HG02588 (cell line): ENCODE results near the gene FAM177B.

Experiments
- ATAC-seq: cut with Tn5 transposase; IDR thresholded peaks from one replicate; pipeline ENCODE4 v1.9.1; 2021; ENCODE audit warnings: mild to moderate bottlenecking, moderate library complexity; ENCODE audit not compliant: unreplicated experiment

FAM177B gene

GRCh38 chr1:222736972-222737371, at the start of gene FAM177B:
TSS of gene FAM177B (plus strand) at chr1:222737202. CDS start at chr1:222746546, 9,344 bp downstream.
- no peak for ATAC-seq

DNA sequence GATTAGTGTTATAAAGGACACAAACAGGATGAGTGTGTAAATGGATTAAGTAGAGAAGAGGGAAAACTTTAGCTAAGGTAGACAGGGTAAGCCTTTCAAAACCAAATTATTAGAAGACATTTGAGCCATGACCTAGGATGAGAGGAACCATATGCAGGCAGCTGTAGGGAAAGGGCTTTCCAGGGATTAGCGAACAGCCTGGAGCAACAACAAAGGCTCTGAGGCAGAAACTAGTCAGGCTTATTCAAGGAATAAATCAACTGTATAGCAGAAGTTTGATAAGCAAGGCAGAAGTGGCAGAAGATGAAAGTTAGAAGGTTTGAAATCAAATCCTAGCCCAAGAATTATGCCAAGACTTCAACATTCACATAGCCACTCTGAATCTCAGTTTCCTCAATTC, 46.0 kb upstream of the FAM177B start:
- no peak for ATAC-seq

GRCh38 chr1:222694927-222695326, 42.1 kb upstream of the FAM177B start:
- no peak for ATAC-seq

GRCh38 chr1:222696741-222697140, 40.3 kb upstream of the FAM177B start:
- no peak for ATAC-seq

DNA sequence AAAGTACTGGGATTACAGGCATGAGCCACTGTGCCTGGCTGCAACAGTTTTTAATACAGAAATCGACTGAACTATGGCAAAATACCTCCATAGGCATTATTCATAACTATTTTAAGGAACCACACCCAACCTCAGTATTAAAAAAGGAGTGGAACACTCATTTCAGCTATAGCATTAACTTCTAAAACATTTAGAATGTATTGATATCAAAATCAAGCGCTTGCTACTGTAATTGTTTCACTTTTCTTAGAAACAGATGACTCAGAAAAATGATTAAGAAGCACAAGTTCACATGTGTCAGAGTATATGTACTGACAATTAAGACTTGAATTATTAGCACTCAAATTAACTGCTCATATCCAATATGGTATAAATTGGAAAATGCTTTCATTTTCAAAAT, 39.8 kb upstream of the FAM177B start:
- no peak for ATAC-seq

- ATAC-seq: no peak
Observed at GRCh38 chr1:222697826-222698225, 39.2 kb upstream of the FAM177B start.

GRCh38 chr1:222702210-222702609, 34.8 kb upstream of the FAM177B start:
- no peak for ATAC-seq

- ATAC-seq: no peak
Observed at GRCh38 chr1:222704260-222704659, 32.7 kb upstream of the FAM177B start.

DNA sequence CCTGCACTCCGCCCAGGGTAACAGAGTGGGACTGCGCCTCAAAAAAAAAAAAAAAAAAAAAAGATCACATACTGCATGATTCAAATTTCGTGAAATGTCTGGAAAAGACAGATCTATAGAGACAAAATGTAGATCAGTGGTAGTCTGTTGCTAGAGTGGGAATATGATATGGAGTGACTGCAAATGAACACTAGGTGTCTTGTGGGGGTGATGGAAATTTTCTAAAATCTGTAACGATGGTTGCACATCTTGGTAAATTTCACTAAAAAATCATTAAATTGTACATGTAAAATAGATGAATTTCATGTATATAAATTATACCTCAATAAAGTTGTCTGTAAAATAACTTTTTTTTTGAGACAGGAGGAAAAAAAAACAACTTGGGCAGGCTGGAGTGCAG, 30.2 kb upstream of the FAM177B start:
- ATAC-seq: no peak

- ATAC-seq: no peak
Observed at GRCh38 chr1:222709700-222710153, 27.3 kb upstream of the FAM177B start.

- peak; percentile 28 for ATAC-seq
Observed at GRCh38 chr1:222711319-222712252, 25.4 kb upstream of the FAM177B start.

GRCh38 chr1:222712253-222713090, 24.5 kb upstream of the FAM177B start, which contains the start of the genes AIDA and BROX:
TSS of gene AIDA (minus strand) at chr1:222712491. CDS start at chr1:222712317, 174 bp downstream.
TSS of gene BROX (plus strand) at chr1:222712564. CDS start at chr1:222715700, 3,136 bp downstream.
- ATAC-seq: peak; percentile 79

- peak; percentile 66 for ATAC-seq
Observed at GRCh38 chr1:222713091-222713961, 23.7 kb upstream of the FAM177B start.

GRCh38 chr1:222716393-222716792, 20.6 kb upstream of the FAM177B start:
- no peak for ATAC-seq

DNA sequence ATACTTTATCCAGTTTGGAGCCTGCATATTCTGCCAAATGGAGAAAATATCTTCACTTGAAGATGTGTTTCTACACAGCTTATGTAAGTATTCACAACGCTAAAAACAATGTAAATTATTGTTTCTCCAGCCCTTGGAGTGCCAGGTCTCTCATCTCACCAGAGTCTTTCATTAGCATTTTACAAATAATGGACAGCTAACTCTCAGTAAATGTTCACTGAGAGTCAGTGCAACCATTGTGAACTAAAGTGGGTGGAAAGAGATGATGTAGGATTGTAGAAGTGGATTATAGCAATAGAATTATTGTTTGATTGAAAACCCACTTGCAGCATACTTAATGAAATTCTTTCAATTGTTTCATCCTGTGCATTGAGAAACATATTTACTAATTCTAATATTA, 8.3 kb upstream of the FAM177B start:
- ATAC-seq: no peak

GRCh38 chr1:222730866-222731265, 6.1 kb upstream of the FAM177B start:
- no peak for ATAC-seq

DNA sequence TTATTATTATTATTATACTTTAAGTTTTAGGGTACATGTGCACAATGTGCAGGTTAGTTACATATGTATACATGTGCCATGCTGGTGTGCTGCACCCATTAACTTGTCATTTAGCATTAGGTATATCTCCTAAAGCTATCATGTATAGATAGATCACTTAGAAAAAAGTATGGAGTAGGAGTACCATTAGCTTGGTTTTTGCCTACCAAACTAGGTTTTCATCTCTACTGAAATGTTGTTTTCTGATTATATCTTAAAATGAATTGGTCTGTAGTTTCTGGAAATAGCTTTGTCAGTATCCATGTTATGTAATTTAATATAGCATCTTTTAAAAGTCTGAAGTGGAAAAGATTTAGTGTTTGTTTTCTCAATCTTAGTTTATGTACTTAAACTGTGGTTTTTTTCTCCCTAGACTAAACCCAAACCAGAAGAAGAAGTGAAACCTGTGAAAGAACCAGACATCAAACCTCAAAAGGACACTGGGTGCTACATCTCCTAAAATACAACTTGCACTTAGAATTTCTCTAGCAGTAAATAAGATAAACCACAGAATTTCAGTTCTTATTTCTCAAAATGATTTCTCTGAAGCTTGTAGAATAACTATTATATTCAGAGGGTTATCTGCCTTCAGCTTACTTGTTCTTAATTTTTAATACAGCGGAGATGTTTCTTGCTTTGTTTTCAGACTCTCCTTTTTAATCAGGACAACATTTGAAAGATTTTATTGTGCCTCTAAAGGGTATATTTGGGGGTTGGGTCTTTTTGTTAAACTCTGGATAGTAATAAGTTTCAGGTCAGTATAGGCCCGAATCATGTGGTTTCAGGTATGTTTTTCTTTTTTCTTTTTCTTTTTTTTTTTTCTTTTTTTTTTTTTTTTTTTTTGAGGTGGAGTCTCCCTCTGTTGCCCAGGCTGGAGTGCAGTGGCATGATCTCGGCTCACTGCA, 4.5 kb upstream of the FAM177B start:
- peak; percentile 98 for ATAC-seq

DNA sequence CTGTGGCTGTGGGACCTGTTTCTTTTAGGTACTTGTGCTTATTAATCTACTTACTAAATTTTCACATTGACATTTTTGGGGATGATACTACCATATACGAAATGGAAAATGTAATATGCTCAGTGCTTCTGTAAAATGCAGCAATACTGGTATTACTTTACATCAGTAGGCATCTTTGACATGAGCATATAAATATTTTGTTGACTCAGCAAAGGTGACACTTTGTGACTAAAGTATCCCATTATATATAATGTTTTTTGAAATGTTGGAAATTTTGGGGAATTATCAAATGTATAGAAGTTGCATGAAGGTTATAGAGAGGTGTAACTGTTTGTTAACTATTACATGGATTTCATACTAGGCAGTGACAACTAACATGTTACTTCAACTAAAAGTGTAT, 2.3 kb upstream of the FAM177B start:
- no peak for ATAC-seq

DNA sequence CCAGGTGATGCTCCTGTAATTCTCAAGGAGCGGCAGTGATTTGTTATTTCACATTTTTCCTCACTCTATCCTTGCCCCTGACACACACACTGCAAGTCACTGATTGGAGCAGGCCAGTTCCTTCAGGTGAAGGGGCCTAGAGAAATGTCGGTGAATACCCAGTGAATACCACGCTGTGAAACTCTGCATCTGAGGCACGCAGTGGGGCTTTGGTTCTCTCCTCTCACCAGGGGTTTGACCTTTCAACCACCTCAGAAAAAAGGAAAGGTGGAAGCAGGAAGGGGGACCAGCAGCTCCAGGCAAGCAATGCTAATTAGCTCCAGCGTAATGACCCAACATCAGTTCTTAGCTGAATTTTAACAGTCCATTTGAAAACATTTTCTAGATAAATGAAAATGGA, 532 bp upstream of the FAM177B start:
- no peak for ATAC-seq
